Vagina (tissue), 2 donors: ENCODE results near the gene METTL25. TPM values are rescaled to one million over a fixed set of nuclear protein-coding genes. Genes with fewer than 3 reads are reported as not detected.

Experiments
- DNase-seq, 2 donors: peaks; one replicate each; pipeline ENCODE4 v3.0.0-alpha.2; 2017; ENCODE audit errors: extremely low spot score in 2 of 2
- H3K27ac ChIP-seq: fragments of 200-600 bp; sonication (generic); one replicate; pipeline ENCODE4 v1.5.1; 2019
- H3K27me3 ChIP-seq: fragments of 200-600 bp; sonication (generic); one replicate; pipeline ENCODE4 v1.5.1; 2019
- H3K36me3 ChIP-seq, 2 donors: fragments of 200-600 bp; sonication (generic); one replicate each; pipeline ENCODE4 v1.5.1; 2017 to 2019
- H3K4me1 ChIP-seq: fragments of 200-600 bp; sonication (generic); one replicate; pipeline ENCODE4 v1.5.1; 2019
- H3K4me3 ChIP-seq, 2 donors: fragments of 200-600 bp; sonication (generic); 1 replicate in 1 of 2; 2 replicates in 1 of 2; pipeline ENCODE4 v1.5.1; 2016 to 2019
- H3K9me3 ChIP-seq: fragments of 200-600 bp; sonication (generic); one replicate; pipeline ENCODE4 v1.5.1; 2019
- POLR2A ChIP-seq, 2 donors: fragments of 450-650 bp; IDR thresholded peaks; one replicate each; pipeline ENCODE4 v1.6.1; 2017; ENCODE audit warnings: antibody characterized with exemption in 2 of 2, mild to moderate bottlenecking in 2 of 2, moderate library complexity in 2 of 2
- POLR2AphosphoS5 ChIP-seq, 2 donors: sonication (generic); formaldehyde crosslinking; IDR thresholded peaks; one replicate each; pipeline ENCODE4 v1.9.0; 2017; ENCODE audit warnings: antibody characterized with exemption in 2 of 2, mild to moderate bottlenecking in 2 of 2, low read depth in 1 of 2; ENCODE audit not compliant: insufficient read depth in 1 of 2
- intact Hi-C: fragments of 100-400 bp; cut with DNase I; formaldehyde crosslinking; loops from one replicate; pipeline ENCODE4 v1.15.1; 2023
- total RNA-seq: library from RNA; depleted of rRNA; stranded (reverse); fragments of >200 nt; gene quantifications from one replicate; pipeline ENCODE4 v1.2.3, GENCODE V29; 2016
- TF ChIP-seq, protein P1 (sequence below), 3 experiments: fragments of 450-650 bp in 2 of 3; fragments of 200-600 bp in 1 of 3; sonication (generic) in 1 of 3; IDR thresholded peaks; one replicate each; pipeline ENCODE4 v1.5.1; 2017 to 2019; ENCODE audit warnings: antibody characterized with exemption in 3 of 3, mild to moderate bottlenecking in 2 of 3, moderate library complexity in 2 of 3

The METTL25 gene
- total RNA-seq, 1 donor from 2014 or later: 29.0 TPM

DNA sequence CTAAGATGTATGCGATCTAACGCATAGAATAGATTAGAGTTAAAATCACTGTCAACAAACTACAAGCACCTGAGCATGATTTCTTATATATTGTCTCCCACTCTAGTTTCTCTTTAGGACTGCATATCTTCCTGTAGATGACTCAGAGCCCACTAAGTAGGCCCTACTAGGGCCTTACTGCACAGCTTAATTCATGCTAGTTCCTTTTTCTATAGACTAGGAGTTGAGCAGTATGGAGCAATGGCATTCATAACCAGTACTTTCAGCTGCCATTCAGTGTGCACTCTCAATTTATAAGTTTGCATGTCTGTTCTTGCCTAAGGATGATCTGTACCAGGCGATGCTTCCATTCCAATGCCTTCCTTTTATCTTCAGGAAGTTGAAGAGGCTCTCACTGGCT lies 103.5 kb downstream of the METTL25 start:
- no peak overlapping the region for H3K27ac ChIP-seq
- H3K27me3 ChIP-seq: no peaks in the 10 kb centered on the region
- no peak for DNase-seq
- peaks cover 0 to 7% of the 10 kb centered on the region in 2 donors for H3K36me3 ChIP-seq
- H3K4me1 ChIP-seq: no peaks in the 10 kb centered on the region
- H3K9me3 ChIP-seq: no peaks in the 10 kb centered on the region
- intact Hi-C loops: no loop called here
- TF ChIP-seq, protein P1, sequence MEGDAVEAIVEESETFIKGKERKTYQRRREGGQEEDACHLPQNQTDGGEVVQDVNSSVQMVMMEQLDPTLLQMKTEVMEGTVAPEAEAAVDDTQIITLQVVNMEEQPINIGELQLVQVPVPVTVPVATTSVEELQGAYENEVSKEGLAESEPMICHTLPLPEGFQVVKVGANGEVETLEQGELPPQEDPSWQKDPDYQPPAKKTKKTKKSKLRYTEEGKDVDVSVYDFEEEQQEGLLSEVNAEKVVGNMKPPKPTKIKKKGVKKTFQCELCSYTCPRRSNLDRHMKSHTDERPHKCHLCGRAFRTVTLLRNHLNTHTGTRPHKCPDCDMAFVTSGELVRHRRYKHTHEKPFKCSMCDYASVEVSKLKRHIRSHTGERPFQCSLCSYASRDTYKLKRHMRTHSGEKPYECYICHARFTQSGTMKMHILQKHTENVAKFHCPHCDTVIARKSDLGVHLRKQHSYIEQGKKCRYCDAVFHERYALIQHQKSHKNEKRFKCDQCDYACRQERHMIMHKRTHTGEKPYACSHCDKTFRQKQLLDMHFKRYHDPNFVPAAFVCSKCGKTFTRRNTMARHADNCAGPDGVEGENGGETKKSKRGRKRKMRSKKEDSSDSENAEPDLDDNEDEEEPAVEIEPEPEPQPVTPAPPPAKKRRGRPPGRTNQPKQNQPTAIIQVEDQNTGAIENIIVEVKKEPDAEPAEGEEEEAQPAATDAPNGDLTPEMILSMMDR (IDR thresholded peaks at IDR 0.05): no peak
- peak in 1 of 2 donors; percentile 32 for TF ChIP-seq POLR2AphosphoS5 (IDR thresholded peaks at IDR 0.05; ENCODE audit: insufficient read depth in 1 of 2, low read depth in 1 of 2)
- no peak for TF ChIP-seq POLR2A (IDR thresholded peaks at IDR 0.05)
- H3K4me3 ChIP-seq: no peak overlapping the region

- intact Hi-C loops: no loop called here
Measured at GRCh38 chr12:82468563-82468962, 110.2 kb downstream of the METTL25 start.

GRCh38 chr12:82470906-82471512 lies 112.7 kb downstream of the METTL25 start:
- Histone ChIP-seq H3K4me3 (no peak overlapping the region), H3K36me3 (peaks cover 0 to 7% of the 10 kb centered on the region in 2 donors), H3K27ac (no peak overlapping the region), H3K4me1 (no peaks in the 10 kb centered on the region), H3K27me3 (no peaks in the 10 kb centered on the region), H3K9me3 (no peaks in the 10 kb centered on the region)
- DNase-seq: no peak
- TF ChIP-seq POLR2A (IDR thresholded peaks at IDR 0.05): no peak
- TF ChIP-seq, protein P1 (IDR thresholded peaks at IDR 0.05): no peak
- intact Hi-C loops: no loop called here

More at GRCh38 chr12:82468563-82468962, 110.2 kb downstream of the METTL25 start:
- no peaks in the 10 kb centered on the region for H3K4me1 ChIP-seq
- no peak overlapping the region for H3K4me3 ChIP-seq
- TF ChIP-seq, protein P1 (IDR thresholded peaks at IDR 0.05): no peak
- TF ChIP-seq POLR2A (IDR thresholded peaks at IDR 0.05) (no peak), POLR2AphosphoS5 (IDR thresholded peaks at IDR 0.05; ENCODE audit: insufficient read depth in 1 of 2, low read depth in 1 of 2) (no peak)
- H3K27me3 ChIP-seq: no peaks in the 10 kb centered on the region
- DNase-seq: no peak
- no peaks in the 10 kb centered on the region for H3K9me3 ChIP-seq
- no peak overlapping the region for H3K27ac ChIP-seq
- H3K36me3 ChIP-seq: peaks cover 0 to 3% of the 10 kb centered on the region in 2 donors

- TF ChIP-seq POLR2A (IDR thresholded peaks at IDR 0.05): no peak
- TF ChIP-seq, protein P1 (IDR thresholded peaks at IDR 0.05): no peak
- no peak for TF ChIP-seq POLR2AphosphoS5 (IDR thresholded peaks at IDR 0.05; ENCODE audit: insufficient read depth in 1 of 2, low read depth in 1 of 2)
- Histone ChIP-seq H3K27me3 (no peaks in the 10 kb centered on the region), H3K27ac (no peak overlapping the region), H3K9me3 (no peaks in the 10 kb centered on the region), H3K4me3 (no peak overlapping the region), H3K4me1 (no peaks in the 10 kb centered on the region), H3K36me3 (peaks cover 0 to 7% of the 10 kb centered on the region in 2 donors)
- intact Hi-C loops: no loop called here
- DNase-seq: no peak
Measured at GRCh38 chr12:82473111-82473754, 114.9 kb downstream of the METTL25 start.

DNA sequence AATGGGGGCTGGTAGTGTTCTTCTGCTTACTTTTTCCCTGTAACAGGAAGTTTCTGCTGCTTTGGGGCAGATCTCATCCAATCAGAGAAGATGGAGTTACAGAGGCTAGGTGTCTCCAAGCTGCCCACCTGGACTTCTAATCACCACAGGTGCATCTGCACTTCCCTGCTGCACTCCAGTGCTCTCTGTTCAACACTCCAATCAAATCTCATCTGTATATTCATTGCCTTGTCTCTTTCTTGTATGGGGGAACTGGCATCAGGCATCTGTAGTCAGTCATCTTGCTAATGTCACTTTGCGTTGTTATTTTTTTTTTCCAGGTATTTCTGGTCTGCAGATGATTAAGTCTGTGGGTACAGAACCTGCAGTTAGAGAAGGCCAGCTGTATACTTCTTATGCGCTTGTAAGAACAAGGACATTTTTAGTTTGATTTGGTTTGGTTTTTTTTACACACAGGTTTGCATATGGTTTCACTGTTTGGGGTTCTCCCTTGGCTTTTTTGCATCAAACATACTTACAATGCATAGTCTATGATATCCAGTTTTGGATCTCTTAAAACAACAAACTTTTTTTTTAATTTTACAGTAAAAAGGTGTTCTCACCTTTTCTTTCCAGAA lies 116.0 kb downstream of the METTL25 start:
- Histone ChIP-seq H3K36me3 (peaks cover 0 to 4% of the 10 kb centered on the region in 2 donors), H3K4me1 (no peaks in the 10 kb centered on the region), H3K27me3 (no peaks in the 10 kb centered on the region), H3K9me3 (no peaks in the 10 kb centered on the region), H3K4me3 (no peak overlapping the region), H3K27ac (no peak overlapping the region)
- intact Hi-C loops: no loop called here
- TF ChIP-seq POLR2AphosphoS5 (IDR thresholded peaks at IDR 0.05; ENCODE audit: insufficient read depth in 1 of 2, low read depth in 1 of 2) (no peak), POLR2A (IDR thresholded peaks at IDR 0.05) (no peak)
- TF ChIP-seq, protein P1 (IDR thresholded peaks at IDR 0.05): no peak
- no peak for DNase-seq
